Keratinocyte (primary cell): Measurements from ENCODE around the gene GAB1. TPM values are rescaled to one million over a fixed set of nuclear protein-coding genes. Genes with fewer than 3 reads are reported as not detected.

ENCODE experiments used
- DNase-seq: peaks from one replicate; pipeline ENCODE4 v3.0.0-alpha.2; 2011; ENCODE audit warnings: low read depth, missing footprints, low spot score
- FAIRE-seq: peaks from 2 replicates; lab custom pipeline; 2011; peaks lifted over from hg19 to GRCh38; lab: Jason Lieb, UNC
- H2AFZ ChIP-seq: 2 replicates; pipeline ENCODE4 v1.6.0; 2012; ENCODE audit warnings: low read length, control low read depth, inconsistent platforms; ENCODE audit not compliant: control insufficient read depth
- H3K27ac ChIP-seq: 2 replicates; pipeline ENCODE4 v1.5.1; 2011; ENCODE audit warnings: low read length; ENCODE audit not compliant: control insufficient read depth, insufficient read depth
- H3K27me3 ChIP-seq: 3 replicates; pipeline ENCODE4 v1.6.0; 2011; ENCODE audit warnings: low read length; ENCODE audit not compliant: control insufficient read depth, insufficient read depth; ENCODE audit errors: extremely low read depth
- H3K36me3 ChIP-seq, 2 experiments: 2 replicates in 1 of 2; 3 replicates in 1 of 2; pipeline ENCODE4 v1.5.1; 2011; ENCODE audit warnings: low read length in 2 of 2, mild to moderate bottlenecking in 1 of 2; ENCODE audit not compliant: control insufficient read depth in 2 of 2, insufficient read depth in 2 of 2; ENCODE audit errors: extremely low read depth in 1 of 2
- H3K4me1 ChIP-seq: 3 replicates; pipeline ENCODE4 v1.5.1; 2011; ENCODE audit warnings: low read length; ENCODE audit not compliant: control insufficient read depth, insufficient read depth; ENCODE audit errors: extremely low read depth
- H3K4me2 ChIP-seq: 3 replicates; pipeline ENCODE4 v1.6.0; 2011; ENCODE audit warnings: low read depth, low read length; ENCODE audit not compliant: control insufficient read depth, insufficient read depth; ENCODE audit errors: extremely low read depth
- H3K4me3 ChIP-seq, 3 experiments: fragments of 200-600 bp in 1 of 3; sonication (generic) in 1 of 3; 2 replicates in 2 of 3; 3 replicates in 1 of 3; pipeline ENCODE4 v1.5.1; 2011 to 2016; ENCODE audit warnings: low read length in 3 of 3, mild to moderate bottlenecking in 3 of 3, control low read depth in 2 of 3, inconsistent platforms in 1 of 3, low read depth in 1 of 3, mixed read lengths in 1 of 3, mixed run types in 1 of 3, moderate library complexity in 1 of 3; ENCODE audit not compliant: control insufficient read depth in 2 of 3, insufficient read depth in 2 of 3; ENCODE audit errors: extremely low read depth in 1 of 3
- H3K79me2 ChIP-seq: 2 replicates; pipeline ENCODE4 v1.6.0; 2012; ENCODE audit warnings: low read length; ENCODE audit not compliant: control insufficient read depth, insufficient read depth
- H3K9ac ChIP-seq: 3 replicates; pipeline ENCODE4 v1.6.0; 2011; ENCODE audit warnings: low read length; ENCODE audit not compliant: control insufficient read depth, insufficient read depth; ENCODE audit errors: extremely low read depth
- H3K9me1 ChIP-seq: 3 replicates; pipeline ENCODE4 v1.6.0; 2011; ENCODE audit warnings: low read length; ENCODE audit not compliant: control insufficient read depth, insufficient read depth; ENCODE audit errors: extremely low read depth
- H3K9me3 ChIP-seq: 2 replicates; pipeline ENCODE4 v1.5.1; 2012; ENCODE audit warnings: low read depth, low read length; ENCODE audit not compliant: control insufficient read depth
- H4K20me1 ChIP-seq: 3 replicates; pipeline ENCODE4 v1.6.0; 2011; ENCODE audit warnings: low read length; ENCODE audit not compliant: control insufficient read depth, insufficient read depth; ENCODE audit errors: extremely low read depth
- EZH2 ChIP-seq: IDR thresholded peaks from one replicate; pipeline ENCODE4 v1.6.1; 2012; ENCODE audit warnings: inconsistent platforms, mild to moderate bottlenecking, low read length, moderate library complexity
- dilution Hi-C: fragments of 300-500 bp; cut with MboI; formaldehyde crosslinking; loops from one replicate; pipeline ENCODE4 v1.7.0; 2020; ENCODE audit warnings: low sequenced_read_pairs; ENCODE audit not compliant: extremely low pct_ligation_motif_present
- polyA plus RNA-seq, 5 experiments: library from polyadenylated mRNA; depleted of rRNA in 3 of 5; stranded (reverse) in 3 of 5; stranded (forward) in 1 of 5; unstranded in 1 of 5; fragments of >200 nt; gene quantifications; 1 replicate in 1 of 5; 2 replicates in 3 of 5; 3 replicates in 1 of 5; pipeline versions ENCODE4 v1.2.1 to v1.2.3, GENCODE V29; 2011 to 2012; ENCODE audit warnings: missing spikeins in 2 of 5, low read depth in 1 of 5, low replicate concordance in 1 of 5
- TF ChIP-seq, protein P1 (sequence below), 3 experiments: IDR thresholded peaks in 1 of 3; conservative IDR thresholded peaks in 1 of 3; optimal IDR thresholded peaks in 1 of 3; 2 replicates in 2 of 3; 3 replicates in 1 of 3; pipeline versions ENCODE3 to v1.5.1; 2011; ENCODE audit warnings: low read length in 3 of 3, mild to moderate bottlenecking in 3 of 3, moderate library complexity in 2 of 3, control low read depth in 1 of 3, inconsistent platforms in 1 of 3; ENCODE audit not compliant: insufficient read depth in 2 of 3; ENCODE audit errors: extremely low read depth in 1 of 3

GAB1 gene
- polyA plus RNA-seq, 1 donor (not counting 4 experiments of a cell fraction or from before 2014, with no cell fraction given), result 11.0 TPM

DNA sequence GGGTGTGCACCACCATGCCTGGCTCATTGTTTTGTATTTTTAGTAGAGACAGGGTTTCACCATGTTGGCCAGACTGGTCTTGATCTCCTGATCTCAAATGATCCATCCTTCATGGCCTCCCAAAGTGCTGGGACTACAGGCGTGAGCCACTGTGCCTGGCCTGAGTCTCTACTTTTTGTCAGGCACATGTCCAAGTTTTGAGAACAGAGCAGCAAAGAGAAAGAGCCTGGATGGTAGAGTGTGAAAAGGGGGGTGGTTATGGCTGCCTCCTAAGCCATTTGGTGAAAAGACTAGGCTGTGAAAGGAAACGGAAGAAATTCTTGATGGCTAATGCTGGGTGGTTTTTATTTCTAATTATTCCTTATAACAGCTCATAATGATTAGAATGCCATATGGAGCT, 63.4 kb downstream of the GAB1 start:
- dilution Hi-C loops, result no loop called here
- Histone ChIP-seq H3K9me3 (no peaks in the 10 kb centered on the region), H3K79me2 (peaks cover 2% of the 10 kb centered on the region), H4K20me1 (no peaks in the 10 kb centered on the region), H3K36me3 (peaks cover 0 to 2% of the 10 kb centered on the region in 2 experiments), H3K27ac (no peak overlapping the region), H2AFZ (no peak overlapping the region), H3K9me1 (no peaks in the 10 kb centered on the region), H3K4me2 (no peak overlapping the region), H3K4me3 (no peak overlapping the region), H3K4me1 (no peaks in the 10 kb centered on the region), H3K9ac (no peak overlapping the region), H3K27me3 (no peaks in the 10 kb centered on the region)
- DNase-seq, result no peak
- FAIRE-seq, result no peak
- no peak for TF ChIP-seq EZH2
- TF ChIP-seq, protein P1, sequence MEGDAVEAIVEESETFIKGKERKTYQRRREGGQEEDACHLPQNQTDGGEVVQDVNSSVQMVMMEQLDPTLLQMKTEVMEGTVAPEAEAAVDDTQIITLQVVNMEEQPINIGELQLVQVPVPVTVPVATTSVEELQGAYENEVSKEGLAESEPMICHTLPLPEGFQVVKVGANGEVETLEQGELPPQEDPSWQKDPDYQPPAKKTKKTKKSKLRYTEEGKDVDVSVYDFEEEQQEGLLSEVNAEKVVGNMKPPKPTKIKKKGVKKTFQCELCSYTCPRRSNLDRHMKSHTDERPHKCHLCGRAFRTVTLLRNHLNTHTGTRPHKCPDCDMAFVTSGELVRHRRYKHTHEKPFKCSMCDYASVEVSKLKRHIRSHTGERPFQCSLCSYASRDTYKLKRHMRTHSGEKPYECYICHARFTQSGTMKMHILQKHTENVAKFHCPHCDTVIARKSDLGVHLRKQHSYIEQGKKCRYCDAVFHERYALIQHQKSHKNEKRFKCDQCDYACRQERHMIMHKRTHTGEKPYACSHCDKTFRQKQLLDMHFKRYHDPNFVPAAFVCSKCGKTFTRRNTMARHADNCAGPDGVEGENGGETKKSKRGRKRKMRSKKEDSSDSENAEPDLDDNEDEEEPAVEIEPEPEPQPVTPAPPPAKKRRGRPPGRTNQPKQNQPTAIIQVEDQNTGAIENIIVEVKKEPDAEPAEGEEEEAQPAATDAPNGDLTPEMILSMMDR (optimal IDR thresholded peaks at IDR 0.05 in 1 of 3, IDR thresholded peaks at IDR 0.05 in 1 of 3, conservative IDR thresholded peaks at IDR 0.05 in 1 of 3; ENCODE audit: extremely low read depth in 1 of 3, insufficient read depth in 2 of 3, low read length in 3 of 3), result no peak

DNA sequence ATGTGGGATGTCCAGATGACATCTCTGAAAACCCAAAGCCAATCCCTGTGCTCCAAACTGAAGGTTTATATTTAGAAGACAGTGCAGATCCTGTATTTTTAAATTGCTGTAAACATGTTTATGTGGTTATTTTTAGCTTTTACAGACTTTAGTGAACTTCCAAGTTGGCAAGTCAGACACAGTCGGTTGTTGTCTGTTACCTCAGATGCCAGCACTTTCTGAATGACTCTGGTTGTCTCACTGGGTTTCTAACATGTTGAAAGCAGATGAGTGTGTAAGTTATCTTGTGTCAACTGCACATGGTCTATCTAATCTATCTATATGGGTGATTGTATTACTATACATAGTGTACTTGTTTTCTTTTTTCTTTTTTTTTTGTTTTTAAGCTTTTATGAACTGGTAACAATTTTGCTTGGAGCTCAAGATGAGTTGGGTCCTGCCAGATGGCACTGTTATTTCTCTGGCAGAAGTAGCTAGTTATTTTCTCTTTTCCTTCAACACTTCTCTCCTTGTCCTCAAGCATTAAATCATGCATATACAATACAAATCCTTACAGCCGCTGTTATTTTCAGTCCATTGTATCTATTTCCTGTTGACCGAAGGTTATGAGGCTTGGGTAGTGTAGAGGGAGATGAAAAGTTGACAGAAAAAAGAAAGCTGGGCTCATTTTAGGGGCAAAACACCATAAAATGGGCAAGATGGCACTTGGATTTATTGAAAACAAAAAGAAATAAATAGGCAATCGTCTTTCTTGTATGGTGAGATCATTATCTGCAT, 66.3 kb downstream of the GAB1 start:
- Histone ChIP-seq H4K20me1 (no peaks in the 10 kb centered on the region), H3K9me3 (no peaks in the 10 kb centered on the region), H3K9me1 (no peaks in the 10 kb centered on the region), H3K27me3 (no peaks in the 10 kb centered on the region), H3K27ac (no peak overlapping the region), H3K79me2 (peaks cover 9% of the 10 kb centered on the region), H2AFZ (no peak overlapping the region), H3K36me3 (no peaks in the 10 kb centered on the region), H3K4me3 (no peak overlapping the region), H3K4me2 (no peak overlapping the region), H3K9ac (no peak overlapping the region), H3K4me1 (no peaks in the 10 kb centered on the region)
- no peak for FAIRE-seq
- dilution Hi-C loops, result no loop called here
- no peak for DNase-seq
- TF ChIP-seq EZH2, result no peak
- TF ChIP-seq, protein P1 (optimal IDR thresholded peaks at IDR 0.05 in 1 of 3, IDR thresholded peaks at IDR 0.05 in 1 of 3, conservative IDR thresholded peaks at IDR 0.05 in 1 of 3; ENCODE audit: extremely low read depth in 1 of 3, insufficient read depth in 2 of 3, low read length in 3 of 3), result no peak
